Nephron progenitor cell (in vitro differentiated cells): ENCODE results near the gene COL24A1.

Experiments
- DNase-seq: peaks from one replicate; pipeline ENCODE4 v3.0.0; 2021
- H3K27ac Mint-ChIP-seq: 2 replicates; pipeline ENCODE4 v1.8.0; 2021; ENCODE audit warnings: mild to moderate bottlenecking, moderate library complexity, mixed read lengths
- H3K27me3 Mint-ChIP-seq: 2 replicates; pipeline ENCODE4 v1.8.0; 2021; ENCODE audit warnings: mild to moderate bottlenecking, low read depth, mixed read lengths; ENCODE audit not compliant: poor library complexity
- H3K36me3 Mint-ChIP-seq: 2 replicates; pipeline ENCODE4 v1.8.0; 2021; ENCODE audit warnings: low read depth, mixed read lengths
- H3K4me1 Mint-ChIP-seq: 2 replicates; pipeline ENCODE4 v1.8.0; 2021; ENCODE audit warnings: mixed read lengths
- H3K4me3 Mint-ChIP-seq: 2 replicates; pipeline ENCODE4 v1.8.0; 2021; ENCODE audit warnings: mild to moderate bottlenecking, moderate library complexity, mixed read lengths
- H3K9me3 Mint-ChIP-seq: 2 replicates; pipeline ENCODE4 v1.8.0; 2021; ENCODE audit warnings: mild to moderate bottlenecking, moderate library complexity, mixed read lengths
- CTCF ChIP-seq: fragments of 200-600 bp; sonication (generic); IDR thresholded peaks from 2 replicates; pipeline ENCODE4 v1.5.0; 2021; ENCODE audit warnings: antibody characterized with exemption

Gene COL24A1

DNA sequence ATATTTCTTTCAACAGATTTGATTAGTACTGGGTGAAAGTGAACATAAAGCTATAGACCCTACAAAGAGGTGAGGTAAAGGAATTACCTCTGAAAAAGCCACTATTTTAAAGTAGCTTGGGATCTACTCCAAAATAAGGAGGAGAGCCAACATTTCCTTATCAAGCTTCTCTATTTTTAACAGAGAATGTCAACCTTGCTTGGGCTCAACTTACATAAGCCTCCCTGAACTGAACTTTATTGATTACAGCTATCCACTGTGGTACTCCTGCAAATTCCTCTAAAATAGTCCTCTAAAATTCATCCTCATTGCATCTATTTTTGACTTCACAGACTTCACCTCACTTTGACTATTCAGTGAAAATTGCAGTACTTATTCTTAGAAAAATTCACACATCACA, 458.7 kb downstream of the COL24A1 start:
- Mint-ChIP-seq H3K27me3 (no peaks in the 10 kb centered on the region), H3K27ac (no peak overlapping the region), H3K4me1 (no peaks in the 10 kb centered on the region), H3K36me3 (peaks cover 77% of the 10 kb centered on the region), H3K9me3 (no peaks in the 10 kb centered on the region), H3K4me3 (no peak overlapping the region)
- no peak for TF ChIP-seq CTCF
- no peak for DNase-seq

DNA sequence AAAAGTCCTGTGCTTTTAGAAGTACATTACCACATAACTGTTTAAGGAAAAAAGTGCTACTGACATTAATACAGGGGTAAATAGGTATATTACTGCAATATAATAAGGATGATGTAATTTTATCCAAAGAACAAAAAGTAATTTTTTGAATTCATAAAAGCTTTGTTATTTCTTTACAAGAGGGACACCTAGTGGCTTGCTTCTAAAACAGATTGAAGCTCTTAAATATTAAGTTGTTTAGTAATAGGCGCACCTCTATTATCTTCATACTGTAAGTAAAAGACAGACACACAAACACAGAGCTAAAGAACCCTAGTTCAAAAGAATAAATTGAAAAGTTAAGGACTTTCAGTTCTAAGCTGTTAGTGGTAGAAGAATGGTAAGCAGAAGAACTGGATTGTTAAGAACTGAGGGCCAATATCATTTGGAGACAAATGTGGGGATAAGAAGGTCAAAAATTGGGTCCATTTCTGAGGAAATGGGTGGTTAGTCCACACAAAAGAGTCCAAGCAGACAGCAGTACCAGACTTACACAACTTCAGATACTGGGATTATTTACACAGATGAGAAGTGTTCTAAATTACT, 463.8 kb downstream of the COL24A1 start:
- Mint-ChIP-seq H3K4me3 (no peak overlapping the region), H3K36me3 (peaks cover 50% of the 10 kb centered on the region), H3K27me3 (no peaks in the 10 kb centered on the region), H3K9me3 (no peaks in the 10 kb centered on the region), H3K27ac (peak overlapping the region; percentile 70), H3K4me1 (no peaks in the 10 kb centered on the region)
- peak; percentile 17 for TF ChIP-seq CTCF
- no peak for DNase-seq

DNA sequence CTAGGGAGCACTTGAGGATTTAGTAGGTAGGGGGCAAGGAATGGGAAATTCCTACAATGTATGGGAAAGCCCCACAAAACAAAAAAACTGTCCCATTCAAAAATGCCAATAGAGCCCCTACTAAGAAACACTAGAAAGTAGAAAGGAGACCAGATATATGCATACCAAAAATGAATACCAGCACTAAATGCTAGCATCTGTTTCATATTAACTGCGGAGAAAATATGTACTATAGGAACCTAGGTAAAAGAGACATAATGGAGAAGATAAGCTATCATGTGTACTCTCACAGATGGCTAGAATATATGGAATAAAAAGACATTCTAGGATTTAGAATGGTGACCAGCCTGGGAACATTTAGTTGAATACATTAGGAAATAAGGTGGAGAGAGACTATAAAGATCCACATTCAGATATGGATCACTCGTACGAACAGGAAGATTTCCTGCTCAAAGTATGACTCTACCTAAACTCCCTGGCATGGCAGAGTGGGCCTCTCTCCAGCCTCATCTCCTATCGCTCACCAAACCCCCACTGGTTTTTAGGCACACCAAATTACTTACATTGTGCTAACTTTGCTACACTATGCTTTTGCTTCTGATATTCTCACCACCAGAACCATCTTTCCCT, 466.7 kb downstream of the COL24A1 start:
- Mint-ChIP-seq H3K27me3 (no peaks in the 10 kb centered on the region), H3K4me3 (no peak overlapping the region), H3K9me3 (no peaks in the 10 kb centered on the region), H3K27ac (no peak overlapping the region), H3K4me1 (no peaks in the 10 kb centered on the region), H3K36me3 (peaks cover 39% of the 10 kb centered on the region)
- no peak for TF ChIP-seq CTCF
- DNase-seq = no peak

GRCh38 chr1:85683292-85684025, 473.1 kb downstream of the COL24A1 start:
- DNase-seq = no peak
- Mint-ChIP-seq H3K36me3 (peaks cover 49% of the 10 kb centered on the region), H3K4me1 (no peaks in the 10 kb centered on the region), H3K4me3 (no peak overlapping the region), H3K27me3 (no peaks in the 10 kb centered on the region), H3K27ac (no peak overlapping the region), H3K9me3 (no peaks in the 10 kb centered on the region)
- no peak for TF ChIP-seq CTCF

DNA sequence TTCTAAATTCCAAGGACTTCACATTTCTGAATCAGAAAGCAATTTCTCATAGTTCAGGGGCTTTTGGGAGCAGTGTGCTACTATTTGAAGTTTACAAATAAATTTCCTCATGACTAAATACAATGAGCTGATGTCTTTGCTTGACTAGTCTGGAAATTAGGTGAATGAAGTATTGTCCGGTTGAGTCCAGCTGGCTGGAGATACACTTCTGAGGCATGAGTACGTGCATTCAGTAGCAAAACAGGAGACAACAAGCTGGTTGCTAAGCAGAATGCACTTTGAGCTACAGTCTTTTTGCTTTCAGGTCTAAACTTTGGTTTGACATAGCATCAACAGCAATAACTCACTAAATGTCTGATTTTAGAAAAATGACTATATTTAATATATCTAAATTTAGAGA, 475.5 kb downstream of the COL24A1 start:
- H3K27ac Mint-ChIP-seq = no peak overlapping the region
- no peak for DNase-seq
- TF ChIP-seq CTCF = no peak
- H3K9me3 Mint-ChIP-seq = no peaks in the 10 kb centered on the region
- H3K36me3 Mint-ChIP-seq = peaks cover 48% of the 10 kb centered on the region
- H3K4me3 Mint-ChIP-seq = no peak overlapping the region
- H3K4me1 Mint-ChIP-seq = no peaks in the 10 kb centered on the region
- H3K27me3 Mint-ChIP-seq = no peaks in the 10 kb centered on the region
